ENCODE data around the gene TARP.

TARP gene

DNA sequence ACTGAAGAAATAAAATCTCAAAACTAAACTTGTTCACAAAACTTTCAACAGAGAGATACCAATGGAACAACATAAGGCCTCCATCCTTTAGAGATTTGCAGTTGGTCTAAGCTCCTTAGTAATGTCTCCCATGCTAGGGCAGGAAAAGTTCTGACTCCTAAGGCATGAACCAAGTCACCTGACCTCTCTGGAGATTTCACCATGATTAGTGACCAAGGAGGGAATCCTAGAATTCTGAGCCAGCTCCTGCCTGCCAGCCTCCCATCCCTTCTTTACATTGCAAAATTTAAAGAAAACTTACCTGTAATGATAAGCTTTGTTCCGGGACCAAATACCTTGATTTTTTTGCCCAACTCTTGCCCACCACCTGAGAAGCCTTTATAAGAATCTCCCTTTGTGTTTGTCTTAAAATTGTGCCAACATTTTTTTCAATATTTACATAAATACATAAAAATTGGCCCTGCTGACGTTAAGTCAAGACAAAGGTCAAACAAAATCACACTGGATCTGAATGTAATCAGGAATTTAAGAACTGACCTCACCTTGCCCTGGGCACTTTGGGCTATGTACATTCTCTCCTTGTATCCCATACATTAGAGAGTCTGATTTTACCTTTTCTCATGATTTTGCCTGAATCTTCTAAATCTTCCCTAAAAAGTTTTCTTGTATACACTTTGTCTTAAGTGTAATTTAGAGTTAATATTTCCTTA is at the start of gene TARP:
TARP (minus strand) TSS at position 351 of the 710 bp plus-strand sequence.
- no peak for DNase-seq

GRCh38 chr7:38323156-38323555 is 49.7 kb upstream of the TARP start:
- DNase-seq = no peak

GRCh38 chr7:38322461-38322860 is 49.0 kb upstream of the TARP start:
- no peak for DNase-seq

DNA sequence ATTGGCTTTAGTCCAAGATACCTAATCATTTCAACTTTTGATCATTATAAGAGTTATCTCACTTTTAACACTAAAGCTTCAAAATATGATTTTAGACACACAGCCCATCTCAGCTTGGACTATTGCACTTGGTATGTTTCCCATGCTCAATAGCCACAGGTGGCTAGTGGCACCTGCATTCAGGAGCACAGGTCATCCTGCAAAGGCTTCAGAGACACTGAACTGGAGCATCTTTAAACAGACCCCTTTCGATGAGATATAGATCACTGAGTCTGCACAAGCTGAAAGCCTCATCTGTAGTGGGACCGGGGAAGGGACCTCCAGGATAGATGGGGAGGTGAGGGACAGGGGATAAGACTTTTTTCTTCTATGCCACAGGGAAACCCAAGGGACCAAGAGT is 48.5 kb upstream of the TARP start:
- DNase-seq = no peak

DNA sequence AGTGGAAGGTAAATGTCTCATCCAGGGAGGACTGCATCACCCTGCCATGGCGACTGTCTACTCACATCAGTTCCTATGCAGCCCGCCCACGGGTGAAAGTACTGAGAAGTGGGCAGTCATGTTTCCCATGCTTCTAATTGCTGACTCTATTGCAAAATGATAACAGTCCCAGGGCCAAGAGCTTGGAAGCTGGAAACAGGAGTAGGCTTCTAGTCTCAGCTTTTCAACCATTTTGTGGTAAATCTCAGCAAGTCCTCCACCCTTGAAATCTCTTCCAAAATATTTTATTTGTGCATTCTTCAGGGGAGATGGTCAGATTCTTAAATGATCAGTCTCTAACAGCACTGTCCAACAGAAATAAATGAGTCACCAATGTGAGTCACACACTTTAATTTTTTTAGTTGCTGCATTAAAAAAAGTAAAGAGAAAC is 48.1 kb upstream of the TARP start:
- no peak for DNase-seq

GRCh38 chr7:38321050-38321449 is 47.6 kb upstream of the TARP start:
- no peak for DNase-seq

DNA sequence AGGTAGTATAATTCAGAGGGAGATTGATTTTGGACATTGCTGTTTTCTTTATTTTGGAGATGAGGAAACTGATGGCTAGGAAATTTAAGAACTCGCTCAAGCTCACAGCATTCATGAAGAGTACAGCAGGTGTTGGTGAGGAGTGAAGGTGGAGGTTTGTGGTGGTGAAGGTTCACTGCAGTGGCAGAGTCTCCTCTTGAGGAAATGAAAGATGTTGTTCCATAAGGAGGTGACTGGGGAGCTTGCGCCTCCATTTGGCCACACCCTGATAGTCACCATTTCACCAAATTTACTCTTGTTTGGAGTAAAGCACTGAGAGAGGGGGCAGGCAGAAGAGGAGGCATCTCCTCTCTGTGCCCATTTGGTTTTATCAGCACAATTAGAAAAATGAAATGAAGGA is 46.4 kb upstream of the TARP start:
- no peak for DNase-seq

GRCh38 chr7:38318803-38319416 is 45.5 kb upstream of the TARP start:
- DNase-seq = no peak

DNA sequence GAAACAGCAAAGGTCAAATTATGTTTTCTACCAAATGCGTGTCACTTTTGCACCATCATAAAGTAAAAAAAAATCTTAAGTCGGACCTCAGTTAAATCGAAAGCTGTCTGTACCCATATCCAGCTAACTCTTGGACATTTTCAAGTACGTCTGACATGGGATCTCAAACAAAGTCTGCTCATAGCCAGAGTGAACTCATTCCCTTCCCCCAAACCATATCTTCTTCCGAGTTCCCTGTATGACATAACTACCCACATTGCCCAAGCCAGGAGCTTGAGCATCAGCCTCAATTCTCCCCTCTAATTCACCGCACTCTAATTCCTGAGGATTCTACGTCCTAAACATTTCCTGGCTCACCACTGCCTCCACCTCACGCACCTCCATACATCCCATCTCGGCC is 44.8 kb upstream of the TARP start:
- no peak for DNase-seq

GRCh38 chr7:38317515-38317914 is 44.1 kb upstream of the TARP start:
- DNase-seq = no peak

GRCh38 chr7:38316733-38317360 is 43.4 kb upstream of the TARP start:
- no peak for DNase-seq

- DNase-seq = no peak
Measured at GRCh38 chr7:38315410-38315809, 42.0 kb upstream of the TARP start.

- no peak for DNase-seq
Measured at GRCh38 chr7:38312821-38313220, 39.4 kb upstream of the TARP start.

GRCh38 chr7:38311329-38311937 is 38.0 kb upstream of the TARP start:
- no peak for DNase-seq

- DNase-seq = no peak
Measured at GRCh38 chr7:38310591-38311101, 37.2 kb upstream of the TARP start.

GRCh38 chr7:38309555-38309954 is 36.1 kb upstream of the TARP start:
- DNase-seq = no peak

- no peak for DNase-seq
Measured at GRCh38 chr7:38308140-38308539, 34.7 kb upstream of the TARP start.

GRCh38 chr7:38307640-38308039 is 34.2 kb upstream of the TARP start:
- no peak for DNase-seq

DNA sequence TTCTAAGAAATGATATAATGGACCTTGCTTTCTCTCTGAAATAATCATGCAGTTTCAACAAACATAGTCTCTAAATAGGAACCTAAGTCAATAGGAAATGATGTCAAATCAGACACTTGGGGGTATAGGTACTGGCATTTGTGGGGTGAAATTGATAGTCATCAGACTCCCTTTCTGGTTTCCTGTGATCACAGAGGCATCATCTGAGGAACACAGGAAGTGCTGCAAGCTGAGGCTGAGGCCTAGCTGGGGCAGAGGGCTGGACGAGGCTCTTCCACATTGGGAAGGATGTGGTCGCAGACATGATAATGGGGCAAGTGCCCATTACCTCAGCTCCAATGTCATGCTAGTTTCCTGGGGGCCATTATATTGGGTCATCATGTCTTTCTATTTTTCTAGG is 33.5 kb upstream of the TARP start:
- DNase-seq = no peak

DNA sequence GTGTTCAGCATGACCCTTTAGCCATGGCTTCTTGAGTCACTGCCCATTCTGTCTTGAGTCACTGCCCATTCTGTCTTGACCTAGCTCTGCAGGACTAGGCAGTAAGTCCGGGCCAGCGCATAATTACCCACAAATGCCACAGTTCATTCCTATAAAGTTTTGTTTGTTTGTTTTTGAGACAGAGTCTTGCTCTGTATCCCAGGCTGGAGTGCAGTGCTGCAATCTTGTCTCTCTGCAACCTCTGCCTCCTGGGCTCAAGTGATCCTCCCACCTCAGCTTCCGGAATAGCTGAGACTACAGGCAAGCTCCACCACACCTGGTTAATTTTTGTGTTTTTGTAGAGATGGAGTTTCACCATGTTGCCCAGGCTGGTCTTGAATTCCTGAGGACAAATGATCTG is 32.7 kb upstream of the TARP start:
- no peak for DNase-seq

- no peak for DNase-seq
Measured at GRCh38 chr7:38303866-38304265, 30.4 kb upstream of the TARP start.

GRCh38 chr7:38300175-38300574 is 26.7 kb upstream of the TARP start:
- DNase-seq = no peak

- DNase-seq = no peak
Measured at GRCh38 chr7:38299275-38299931, 26.0 kb upstream of the TARP start.

Measured in activated T-cell treated with anti-CD3 and anti-CD28 coated beads, Interleukin-2, amount 50 U/mL, for 48 hours (primary cell).